Cardiac septum (tissue), 1 donor: Measurements from ENCODE around the gene REC8. TPM values are rescaled to one million over a fixed set of nuclear protein-coding genes. Genes with fewer than 3 reads are reported as not detected.
A peak's percentile ranks its signal among the peaks of the same experiment; 100 is the strongest.

ENCODE experiments used
- DNase-seq: peaks from one replicate; pipeline ENCODE4 v3.0.0-alpha.2; 2020; ENCODE audit warnings: low spot score
- intact Hi-C: fragments of 100-400 bp; cut with DNase I; formaldehyde crosslinking; loops from one replicate; pipeline ENCODE4 v1.14.0; 2022
- total RNA-seq: library from RNA; stranded (reverse); fragmentation: NEBNext Ultra II Directional; extraction: Animal tissue kit (Norgen Biotek cat#: 25700); gene quantifications from one replicate; pipeline ENCODE4 v1.2.1, GENCODE V29; 2021
- donor health status: DM: no; HTN: no; CAD: no.

Gene REC8
- total RNA-seq, 1 donor from 2014 or later, result 5.7 TPM

GRCh38 chr14:24179294-24179960 is 7.5 kb downstream of the REC8 start:
- no peak for DNase-seq
- intact Hi-C loops, result no loop called here

DNA sequence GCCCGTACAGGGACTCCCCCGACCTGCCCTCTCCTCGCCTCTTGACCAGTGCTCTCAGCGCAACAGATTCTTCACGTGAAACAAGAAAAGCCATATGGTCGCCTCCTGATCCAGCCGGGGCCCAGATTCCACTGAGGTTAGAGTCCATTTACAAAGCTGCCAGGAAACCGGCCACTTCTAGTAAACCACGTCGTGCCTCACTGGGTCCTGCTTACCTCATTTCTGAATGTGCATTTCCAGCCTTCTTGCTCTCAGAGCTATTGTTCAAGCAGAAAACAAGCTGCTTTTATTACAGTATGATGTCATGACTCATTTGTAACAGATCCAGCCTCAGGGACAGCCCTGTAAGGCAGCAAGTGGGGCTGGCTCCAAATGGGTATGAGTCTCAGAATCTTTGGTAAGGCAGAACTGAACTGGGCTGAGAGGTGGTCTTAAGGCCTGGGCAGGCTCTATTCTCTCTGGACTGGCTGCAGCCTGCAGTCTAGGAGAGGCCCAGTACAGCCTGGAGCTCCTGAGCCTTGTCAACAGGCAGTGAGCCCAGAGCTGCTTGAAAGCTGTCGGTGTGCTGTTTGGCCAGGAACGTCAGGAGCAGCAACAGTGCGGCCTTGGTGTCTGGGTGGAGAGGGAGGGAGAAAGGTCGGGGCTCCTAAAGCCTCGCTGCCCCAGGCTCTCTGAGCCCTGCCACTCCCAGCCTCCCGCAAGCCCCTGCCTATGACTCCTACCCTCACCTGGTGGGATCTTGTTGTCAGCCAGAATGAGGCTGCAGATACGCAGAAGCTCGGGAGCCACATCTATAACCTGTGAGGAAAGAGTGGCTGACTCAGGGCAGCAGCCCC is 8.3 kb downstream of the REC8 start:
- DNase-seq, result no peak
- intact Hi-C loops, result no loop called here

DNA sequence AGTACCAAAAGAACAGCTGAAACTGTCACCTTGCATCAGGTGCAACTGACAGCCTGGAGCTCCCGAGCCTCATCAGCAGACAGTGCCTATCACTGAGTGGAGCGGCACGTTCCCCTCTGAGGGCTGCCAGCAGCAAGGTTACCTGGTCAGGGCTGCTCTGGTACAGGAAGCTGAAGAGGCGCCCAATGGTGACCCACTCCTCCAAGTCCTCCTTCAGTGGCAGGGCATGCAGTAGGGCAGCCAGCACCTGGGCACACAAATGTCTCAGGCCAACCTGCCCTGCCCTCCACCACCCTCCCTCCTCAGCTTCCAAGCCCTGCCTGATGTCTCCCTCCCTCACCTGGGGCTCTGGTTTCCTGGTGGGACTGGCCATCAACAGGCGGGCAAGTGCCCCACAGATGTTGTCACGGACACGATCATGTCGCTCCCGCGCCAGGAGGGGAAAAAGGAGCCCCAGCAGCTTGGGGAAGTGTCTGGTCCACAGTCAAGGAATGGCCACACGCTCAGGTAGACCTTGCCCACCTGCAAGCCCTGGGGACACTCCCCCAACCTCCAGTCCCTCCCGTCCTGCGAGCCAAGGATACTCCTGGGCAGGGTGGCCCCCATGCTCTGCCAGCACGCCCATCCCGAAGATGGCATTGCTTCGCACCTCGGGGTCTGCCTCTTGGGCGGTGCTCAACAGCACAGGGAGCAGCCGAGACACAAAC is 9.6 kb downstream of the REC8 start:
- intact Hi-C loops, result no loop called here
- no peak for DNase-seq

GRCh38 chr14:24182110-24182882 is 10.4 kb downstream of the REC8 start:
- intact Hi-C loops, result no loop called here
- no peak for DNase-seq

GRCh38 chr14:24183014-24183481 is 11.2 kb downstream of the REC8 start:
- no peak for DNase-seq
- intact Hi-C loops, result no loop called here

DNA sequence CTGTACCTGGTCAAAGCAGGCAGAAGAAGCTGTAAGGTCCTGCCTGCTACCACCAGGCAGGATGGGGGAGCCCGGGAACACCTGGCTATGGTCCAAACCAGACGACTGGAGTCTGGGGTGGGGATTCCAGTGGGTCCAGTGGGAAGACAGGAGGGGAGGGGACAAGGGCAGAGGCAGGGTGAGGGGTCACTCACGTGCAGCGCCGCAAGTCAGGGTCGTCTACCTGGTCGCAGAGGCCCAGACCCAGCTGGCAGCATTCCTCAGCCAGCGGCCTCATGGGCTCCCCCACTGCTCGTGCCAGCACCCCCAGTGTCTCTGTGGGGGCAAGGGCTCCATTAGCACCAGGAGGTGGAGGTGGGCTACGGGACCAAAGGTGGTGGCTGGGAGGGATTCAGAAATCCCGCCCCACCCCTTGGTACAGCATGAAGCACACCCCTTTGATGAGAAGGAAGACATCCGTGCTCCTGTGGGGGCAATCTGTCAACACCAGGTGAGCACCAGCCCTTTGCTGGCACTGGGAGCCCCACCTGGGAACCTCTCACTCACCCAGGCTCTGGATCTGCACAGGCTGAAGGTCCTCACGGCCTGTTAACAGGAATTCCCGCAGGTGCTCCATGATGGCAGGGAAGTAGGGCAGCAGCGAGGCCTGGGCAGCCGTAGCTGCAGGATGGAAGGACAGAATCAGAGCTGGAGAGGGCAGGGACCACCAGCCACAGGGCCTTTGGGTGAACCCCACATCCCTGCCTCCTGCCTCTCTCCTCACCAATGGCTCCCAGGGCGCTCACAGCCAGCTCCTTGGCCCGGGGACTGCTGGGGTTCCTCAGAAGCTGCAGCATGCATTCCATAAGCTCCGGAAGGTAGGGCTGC is 12.5 kb downstream of the REC8 start:
- intact Hi-C loops, result no loop called here
- no peak for DNase-seq

- DNase-seq, result no peak
- intact Hi-C loops, result no loop called here
These were observed 13.1 kb downstream of the REC8 start for GRCh38 chr14:24185026-24185425.

- no peak for DNase-seq
- intact Hi-C loops, result no loop called here
These were observed 13.9 kb downstream of the REC8 start for GRCh38 chr14:24185741-24186140.

DNA sequence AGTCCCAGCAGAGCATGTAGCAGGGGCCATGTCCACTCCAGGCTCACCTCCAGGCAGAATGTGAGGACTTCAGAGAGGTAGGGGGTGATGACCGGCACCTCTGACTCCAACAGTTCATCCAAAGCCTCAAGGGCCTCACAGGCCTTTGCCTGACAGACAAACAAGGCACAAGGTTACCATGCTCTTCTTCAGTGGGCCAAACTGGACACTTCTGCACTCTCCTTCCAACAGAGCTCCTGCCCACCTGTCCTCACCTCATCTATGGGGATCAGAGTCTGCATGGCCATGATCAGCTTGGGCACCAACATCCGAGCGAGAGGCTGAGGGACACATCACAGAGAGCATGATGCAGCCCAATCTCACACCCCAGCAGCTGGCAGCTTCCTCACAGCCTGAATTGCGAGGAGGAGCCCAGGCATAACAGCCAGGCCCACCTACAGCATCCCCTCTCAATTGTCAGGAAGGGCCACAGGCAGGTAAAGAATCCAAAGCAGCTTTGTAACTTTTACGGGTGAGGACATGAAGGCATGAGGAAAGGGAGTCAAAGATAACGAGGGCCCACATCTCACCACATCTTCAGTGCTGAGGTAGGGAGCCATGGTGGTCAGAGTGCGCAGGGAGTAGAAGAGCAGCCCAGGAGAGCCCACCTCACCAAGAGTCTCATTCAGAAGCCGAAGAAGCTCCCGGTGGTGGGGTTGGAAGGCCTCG is 15.1 kb downstream of the REC8 start:
- DNase-seq, result no peak

GRCh38 chr14:24187539-24187915 is 15.6 kb downstream of the REC8 start:
- intact Hi-C loops, result no loop called here

More for the DNA sequence above, 15.1 kb downstream of the REC8 start:
- intact Hi-C loops, result no loop called here

DNA sequence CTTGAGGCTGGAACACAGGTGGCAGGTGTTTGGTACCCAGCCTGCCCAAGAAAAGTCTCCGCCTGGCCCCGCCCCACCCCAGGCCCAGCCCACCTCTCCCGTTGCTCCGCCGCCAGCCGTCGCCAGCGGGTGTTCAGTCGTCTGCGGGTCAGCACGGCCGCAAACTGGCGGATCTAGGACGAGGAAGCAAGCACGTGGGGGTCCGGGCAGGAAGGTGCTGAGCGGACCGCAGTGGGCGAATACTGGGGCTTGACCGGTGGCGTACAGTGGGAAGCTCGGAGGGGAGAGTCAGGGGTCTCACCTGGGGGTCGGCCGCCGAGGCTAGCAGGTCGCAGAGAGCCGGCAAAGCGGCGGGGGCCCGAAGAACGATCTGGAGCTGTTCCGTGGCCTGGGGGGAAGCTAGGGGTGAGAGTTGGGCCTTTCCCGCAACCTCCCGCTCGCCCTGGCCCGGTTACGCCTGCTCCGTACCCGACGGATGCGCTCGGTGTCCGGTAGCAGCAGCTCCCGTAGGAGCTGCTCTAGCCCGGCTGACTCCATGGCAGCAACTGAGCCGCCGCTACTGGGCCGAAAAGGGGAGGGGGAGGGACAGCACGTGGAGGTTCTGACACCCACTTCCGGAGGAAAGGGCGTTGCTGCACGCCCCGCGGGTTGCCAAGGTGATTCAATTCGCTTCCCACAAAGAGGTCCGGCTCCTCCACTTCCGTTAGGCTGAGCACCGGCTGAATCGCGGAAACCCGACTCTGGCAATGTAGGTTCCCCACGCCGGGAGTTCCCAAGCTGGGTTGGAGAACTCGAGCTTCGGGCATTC is 16.6 kb downstream of the REC8 start, which contains the start of gene IPO4:
Gene IPO4 (minus strand): TSS at position 566 of the 808 bp plus-strand sequence. CDS start 29 bp downstream, at position 537.
- intact Hi-C loops, result no loop called here

More at GRCh38 chr14:24187539-24187915, 15.6 kb downstream of the REC8 start:
- no peak for DNase-seq

DNA sequence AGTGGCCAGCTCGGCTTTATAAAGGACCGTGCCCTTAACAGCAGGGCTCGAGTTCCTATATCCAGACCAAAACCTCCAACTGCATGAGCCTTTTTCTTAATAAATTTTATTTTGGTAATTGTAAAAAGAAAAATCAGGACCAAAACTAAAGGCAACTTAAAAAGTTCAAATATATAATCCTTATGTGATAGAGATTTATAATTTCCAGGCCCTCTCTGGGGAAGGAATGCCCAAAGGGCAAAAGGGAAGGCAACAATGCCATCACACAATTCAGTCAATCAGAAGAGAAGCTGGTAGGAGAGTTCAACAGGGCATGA is 17.1 kb downstream of the REC8 start:
- intact Hi-C loops, result no loop called here

More for the DNA sequence above, 16.6 kb downstream of the REC8 start, which contains the start of gene IPO4:
- DNase-seq, result peak; percentile 97

GRCh38 chr14:24189460-24189859 is 17.6 kb downstream of the REC8 start:
- DNase-seq, result no peak
- intact Hi-C loops, result no loop called here

More for the DNA sequence above, 17.1 kb downstream of the REC8 start:
- no peak for DNase-seq

DNA sequence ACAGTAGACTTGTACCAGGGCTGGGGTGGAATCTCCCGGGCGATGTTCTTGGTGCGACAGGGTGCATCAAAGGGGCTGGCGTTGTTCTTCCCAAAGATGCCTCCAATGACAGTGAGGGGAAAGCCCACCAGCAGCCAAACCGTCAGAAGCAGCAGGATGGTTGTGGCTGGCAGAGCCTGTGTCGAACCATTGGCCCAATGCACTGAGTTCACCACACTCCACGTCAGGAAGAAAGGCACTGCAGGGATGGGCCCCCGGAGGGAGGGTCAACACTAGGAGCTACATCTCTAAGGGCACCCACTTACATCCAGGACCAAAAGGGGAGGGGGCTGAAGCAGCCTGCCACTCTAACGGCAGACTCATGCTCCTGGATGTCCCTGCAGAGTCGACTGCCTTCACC is 18.5 kb downstream of the REC8 start:
- no peak for DNase-seq
- intact Hi-C loops, result no loop called here

DNA sequence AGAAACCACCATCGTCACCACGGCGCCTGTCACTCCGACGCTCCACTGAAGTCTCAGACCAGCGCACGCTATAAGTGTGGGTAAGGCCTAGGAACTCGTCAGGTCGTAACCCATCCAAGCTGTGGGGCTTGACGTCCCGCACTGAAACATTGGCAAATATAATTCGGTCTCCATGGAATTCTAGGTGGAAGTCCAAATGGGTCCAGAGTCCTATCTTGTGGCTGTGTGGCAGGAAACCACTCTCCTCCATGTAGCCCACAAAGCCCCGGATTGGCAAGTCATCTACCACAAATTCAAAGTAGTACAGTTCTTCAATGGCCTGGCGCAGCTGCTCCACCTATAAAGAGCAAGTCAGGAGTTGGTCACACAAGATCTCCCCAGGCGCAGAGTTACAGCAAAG is 21.1 kb downstream of the REC8 start:
- no peak for DNase-seq
- intact Hi-C loops, result no loop called here

GRCh38 chr14:24194186-24194872 is 22.4 kb downstream of the REC8 start:
- intact Hi-C loops, result loop anchor here (2.0 kb wide), 1 partner anchor 18 kb away; the partner anchor contains the start of gene CHMP4A
- no peak for DNase-seq

- intact Hi-C loops, result loop anchor here (2.0 to 5.0 kb wide), 2 partner anchors 18 to 53 kb away; partner anchors contain the start of genes CHMP4A and EMC9
These were observed 22.9 kb downstream of the REC8 start for GRCh38 chr14:24194873-24195185.

More at GRCh38 chr14:24194873-24195185, 22.9 kb downstream of the REC8 start:
- DNase-seq, result no peak
